Stimulated activated CD4-positive, alpha-beta T cell treated with anti-CD3 and anti-CD28 coated beads, Interleukin-2, amount 100 ng/mL, for 48 hours (primary cell): Measurements from ENCODE around the gene NEUROD6.

Source experiments
- DNase-seq, 2 donors: peaks; one replicate each; pipeline ENCODE4 v3.0.0-alpha.2; 2020

The NEUROD6 gene

GRCh38 chr7:31333291-31333690 is 7.2 kb downstream of the NEUROD6 start:
- DNase-seq, result no peak

- no peak for DNase-seq
Observed at GRCh38 chr7:31327071-31327470, 13.5 kb downstream of the NEUROD6 start.

- DNase-seq, result no peak
Observed at GRCh38 chr7:31326416-31326815, 14.1 kb downstream of the NEUROD6 start.

- no peak for DNase-seq
Observed at GRCh38 chr7:31323101-31323500, 17.4 kb downstream of the NEUROD6 start.

GRCh38 chr7:31320675-31321074 is 19.9 kb downstream of the NEUROD6 start:
- no peak for DNase-seq

GRCh38 chr7:31318313-31318712 is 22.2 kb downstream of the NEUROD6 start:
- DNase-seq, result no peak

GRCh38 chr7:31316876-31317275 is 23.6 kb downstream of the NEUROD6 start:
- DNase-seq, result no peak

- DNase-seq, result no peak
Observed at GRCh38 chr7:31315758-31316157, 24.8 kb downstream of the NEUROD6 start.

- no peak for DNase-seq
Observed at GRCh38 chr7:31314781-31315180, 25.7 kb downstream of the NEUROD6 start.

GRCh38 chr7:31312889-31313288 is 27.6 kb downstream of the NEUROD6 start:
- no peak for DNase-seq

- DNase-seq, result no peak
Observed at GRCh38 chr7:31311552-31311951, 29.0 kb downstream of the NEUROD6 start.

GRCh38 chr7:31310321-31310935 is 30.1 kb downstream of the NEUROD6 start:
- DNase-seq, result no peak

GRCh38 chr7:31309407-31309806 is 31.1 kb downstream of the NEUROD6 start:
- DNase-seq, result no peak

GRCh38 chr7:31308652-31309051 is 31.9 kb downstream of the NEUROD6 start:
- DNase-seq, result no peak

GRCh38 chr7:31307972-31308371 is 32.6 kb downstream of the NEUROD6 start:
- DNase-seq, result no peak

- DNase-seq, result no peak
Observed at GRCh38 chr7:31305260-31305659, 35.3 kb downstream of the NEUROD6 start.

GRCh38 chr7:31304446-31304845 is 36.1 kb downstream of the NEUROD6 start:
- DNase-seq, result no peak

- no peak for DNase-seq
Observed at GRCh38 chr7:31302356-31302755, 38.2 kb downstream of the NEUROD6 start.

GRCh38 chr7:31299336-31299735 is 41.2 kb downstream of the NEUROD6 start:
- DNase-seq, result no peak

- no peak for DNase-seq
Observed at GRCh38 chr7:31290601-31291000, 49.9 kb downstream of the NEUROD6 start.
